HL-60 (cell line): ENCODE data around the gene PCBP2.

Experiments
- GABPA ChIP-seq: IDR thresholded peaks from 2 replicates; pipeline ENCODE4 v1.6.1; 2012; ENCODE audit warnings: low read depth
- POLR2AphosphoS5 ChIP-seq: IDR thresholded peaks from 2 replicates; pipeline ENCODE4 v1.6.1; 2012; ENCODE audit warnings: low read depth
- TF ChIP-seq, protein P1 (sequence below): IDR thresholded peaks from one replicate; pipeline ENCODE4 v1.5.1; 2011; ENCODE audit warnings: low read length, control low read depth, inconsistent platforms; ENCODE audit not compliant: insufficient read depth
- TF ChIP-seq, protein P2 (sequence below): IDR thresholded peaks from 2 replicates; pipeline ENCODE4 v1.6.1; 2012; ENCODE audit warnings: low read depth; ENCODE audit not compliant: insufficient replicate concordance

DNA sequence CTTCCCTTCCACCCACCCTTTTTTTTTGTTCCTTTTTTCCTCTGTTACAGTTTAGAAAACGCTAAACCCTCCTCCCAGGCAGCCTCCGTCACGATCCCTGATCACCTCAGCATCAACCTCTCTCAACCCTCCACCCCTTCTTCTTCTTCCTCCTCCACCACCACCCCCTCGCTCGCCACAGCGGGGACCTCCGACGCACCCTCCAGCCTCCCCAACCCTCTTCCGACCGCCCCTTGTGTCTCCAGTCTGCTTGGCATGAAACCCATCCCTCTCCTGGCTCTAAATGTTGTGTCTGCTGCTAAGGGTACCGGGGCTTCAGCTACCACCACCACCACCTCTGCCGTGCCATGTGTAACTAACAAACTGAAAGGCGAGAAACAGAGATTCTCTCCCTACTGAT is 22.9 kb downstream of the PCBP2 start:
- TF ChIP-seq, protein P1, sequence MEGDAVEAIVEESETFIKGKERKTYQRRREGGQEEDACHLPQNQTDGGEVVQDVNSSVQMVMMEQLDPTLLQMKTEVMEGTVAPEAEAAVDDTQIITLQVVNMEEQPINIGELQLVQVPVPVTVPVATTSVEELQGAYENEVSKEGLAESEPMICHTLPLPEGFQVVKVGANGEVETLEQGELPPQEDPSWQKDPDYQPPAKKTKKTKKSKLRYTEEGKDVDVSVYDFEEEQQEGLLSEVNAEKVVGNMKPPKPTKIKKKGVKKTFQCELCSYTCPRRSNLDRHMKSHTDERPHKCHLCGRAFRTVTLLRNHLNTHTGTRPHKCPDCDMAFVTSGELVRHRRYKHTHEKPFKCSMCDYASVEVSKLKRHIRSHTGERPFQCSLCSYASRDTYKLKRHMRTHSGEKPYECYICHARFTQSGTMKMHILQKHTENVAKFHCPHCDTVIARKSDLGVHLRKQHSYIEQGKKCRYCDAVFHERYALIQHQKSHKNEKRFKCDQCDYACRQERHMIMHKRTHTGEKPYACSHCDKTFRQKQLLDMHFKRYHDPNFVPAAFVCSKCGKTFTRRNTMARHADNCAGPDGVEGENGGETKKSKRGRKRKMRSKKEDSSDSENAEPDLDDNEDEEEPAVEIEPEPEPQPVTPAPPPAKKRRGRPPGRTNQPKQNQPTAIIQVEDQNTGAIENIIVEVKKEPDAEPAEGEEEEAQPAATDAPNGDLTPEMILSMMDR = no peak
- TF ChIP-seq, protein P2, sequence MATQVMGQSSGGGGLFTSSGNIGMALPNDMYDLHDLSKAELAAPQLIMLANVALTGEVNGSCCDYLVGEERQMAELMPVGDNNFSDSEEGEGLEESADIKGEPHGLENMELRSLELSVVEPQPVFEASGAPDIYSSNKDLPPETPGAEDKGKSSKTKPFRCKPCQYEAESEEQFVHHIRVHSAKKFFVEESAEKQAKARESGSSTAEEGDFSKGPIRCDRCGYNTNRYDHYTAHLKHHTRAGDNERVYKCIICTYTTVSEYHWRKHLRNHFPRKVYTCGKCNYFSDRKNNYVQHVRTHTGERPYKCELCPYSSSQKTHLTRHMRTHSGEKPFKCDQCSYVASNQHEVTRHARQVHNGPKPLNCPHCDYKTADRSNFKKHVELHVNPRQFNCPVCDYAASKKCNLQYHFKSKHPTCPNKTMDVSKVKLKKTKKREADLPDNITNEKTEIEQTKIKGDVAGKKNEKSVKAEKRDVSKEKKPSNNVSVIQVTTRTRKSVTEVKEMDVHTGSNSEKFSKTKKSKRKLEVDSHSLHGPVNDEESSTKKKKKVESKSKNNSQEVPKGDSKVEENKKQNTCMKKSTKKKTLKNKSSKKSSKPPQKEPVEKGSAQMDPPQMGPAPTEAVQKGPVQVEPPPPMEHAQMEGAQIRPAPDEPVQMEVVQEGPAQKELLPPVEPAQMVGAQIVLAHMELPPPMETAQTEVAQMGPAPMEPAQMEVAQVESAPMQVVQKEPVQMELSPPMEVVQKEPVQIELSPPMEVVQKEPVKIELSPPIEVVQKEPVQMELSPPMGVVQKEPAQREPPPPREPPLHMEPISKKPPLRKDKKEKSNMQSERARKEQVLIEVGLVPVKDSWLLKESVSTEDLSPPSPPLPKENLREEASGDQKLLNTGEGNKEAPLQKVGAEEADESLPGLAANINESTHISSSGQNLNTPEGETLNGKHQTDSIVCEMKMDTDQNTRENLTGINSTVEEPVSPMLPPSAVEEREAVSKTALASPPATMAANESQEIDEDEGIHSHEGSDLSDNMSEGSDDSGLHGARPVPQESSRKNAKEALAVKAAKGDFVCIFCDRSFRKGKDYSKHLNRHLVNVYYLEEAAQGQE = no peak
- TF ChIP-seq POLR2AphosphoS5 (no peak), GABPA (no peak)
